Gastroesophageal sphincter (tissue), 3 donors: ENCODE results near the gene DDX6.
"Not testable (repeated sequence)": the region's sequence is repeated elsewhere in the genome, so short reads cannot be mapped to it uniquely, and the experiment has no call there.

Experiments used
- EP300 ChIP-seq: sonication (generic); formaldehyde crosslinking; IDR thresholded peaks from one replicate; pipeline ENCODE4 v1.6.1; 2017; ENCODE audit warnings: antibody characterized with exemption, mild to moderate bottlenecking
- POLR2A ChIP-seq, 2 donors: fragments of 450-650 bp; IDR thresholded peaks; one replicate each; pipeline ENCODE4 v1.6.1; 2017; ENCODE audit warnings: antibody characterized with exemption in 2 of 2, mild to moderate bottlenecking in 2 of 2, moderate library complexity in 1 of 2
- POLR2AphosphoS5 ChIP-seq: sonication (generic); formaldehyde crosslinking; IDR thresholded peaks from one replicate; pipeline ENCODE4 v1.6.1; 2017; ENCODE audit warnings: antibody characterized with exemption
- TF ChIP-seq, protein P1 (sequence below), 4 experiments: fragments of 200-600 bp in 2 of 4; fragments of 450-650 bp in 2 of 4; sonication (generic) in 1 of 4; IDR thresholded peaks; one replicate each; pipeline ENCODE4 v1.5.1; 2017 to 2019; ENCODE audit warnings: antibody characterized with exemption in 4 of 4, mild to moderate bottlenecking in 2 of 4, moderate library complexity in 2 of 4

DNA sequence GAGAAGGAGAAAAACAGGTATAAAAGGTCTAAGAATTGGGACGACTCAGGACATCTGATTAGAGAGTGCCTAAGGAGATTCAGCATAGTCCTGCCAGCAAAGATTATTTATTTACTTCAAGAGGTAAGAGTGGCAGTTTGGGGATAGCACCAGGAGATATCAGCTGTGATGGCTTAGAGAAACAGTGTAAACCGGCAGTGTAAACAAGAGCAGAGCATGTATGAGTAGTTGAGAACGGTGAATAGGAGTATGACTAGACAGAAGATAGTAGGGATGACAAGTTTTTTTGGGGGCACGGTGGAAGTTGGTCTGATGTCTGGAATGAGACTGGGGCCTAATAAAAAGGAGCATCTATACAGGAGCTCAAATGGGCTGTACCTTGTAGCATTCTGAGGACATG is 73.2 kb downstream of the DDX6 start:
- TF ChIP-seq, protein P1, sequence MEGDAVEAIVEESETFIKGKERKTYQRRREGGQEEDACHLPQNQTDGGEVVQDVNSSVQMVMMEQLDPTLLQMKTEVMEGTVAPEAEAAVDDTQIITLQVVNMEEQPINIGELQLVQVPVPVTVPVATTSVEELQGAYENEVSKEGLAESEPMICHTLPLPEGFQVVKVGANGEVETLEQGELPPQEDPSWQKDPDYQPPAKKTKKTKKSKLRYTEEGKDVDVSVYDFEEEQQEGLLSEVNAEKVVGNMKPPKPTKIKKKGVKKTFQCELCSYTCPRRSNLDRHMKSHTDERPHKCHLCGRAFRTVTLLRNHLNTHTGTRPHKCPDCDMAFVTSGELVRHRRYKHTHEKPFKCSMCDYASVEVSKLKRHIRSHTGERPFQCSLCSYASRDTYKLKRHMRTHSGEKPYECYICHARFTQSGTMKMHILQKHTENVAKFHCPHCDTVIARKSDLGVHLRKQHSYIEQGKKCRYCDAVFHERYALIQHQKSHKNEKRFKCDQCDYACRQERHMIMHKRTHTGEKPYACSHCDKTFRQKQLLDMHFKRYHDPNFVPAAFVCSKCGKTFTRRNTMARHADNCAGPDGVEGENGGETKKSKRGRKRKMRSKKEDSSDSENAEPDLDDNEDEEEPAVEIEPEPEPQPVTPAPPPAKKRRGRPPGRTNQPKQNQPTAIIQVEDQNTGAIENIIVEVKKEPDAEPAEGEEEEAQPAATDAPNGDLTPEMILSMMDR (IDR thresholded peaks at IDR 0.05) = not testable (repeated sequence)
- not testable (repeated sequence) for TF ChIP-seq POLR2A (IDR thresholded peaks at IDR 0.05); EP300; POLR2AphosphoS5
